ENCODE results near the gene FYB1. TPM values are rescaled to one million over a fixed set of nuclear protein-coding genes. Genes with fewer than 3 reads are reported as not detected.

Gene FYB1
- total RNA-seq, 4 donors from 2014 or later = 1.5 to 5.0 (median 2.7) TPM

DNA sequence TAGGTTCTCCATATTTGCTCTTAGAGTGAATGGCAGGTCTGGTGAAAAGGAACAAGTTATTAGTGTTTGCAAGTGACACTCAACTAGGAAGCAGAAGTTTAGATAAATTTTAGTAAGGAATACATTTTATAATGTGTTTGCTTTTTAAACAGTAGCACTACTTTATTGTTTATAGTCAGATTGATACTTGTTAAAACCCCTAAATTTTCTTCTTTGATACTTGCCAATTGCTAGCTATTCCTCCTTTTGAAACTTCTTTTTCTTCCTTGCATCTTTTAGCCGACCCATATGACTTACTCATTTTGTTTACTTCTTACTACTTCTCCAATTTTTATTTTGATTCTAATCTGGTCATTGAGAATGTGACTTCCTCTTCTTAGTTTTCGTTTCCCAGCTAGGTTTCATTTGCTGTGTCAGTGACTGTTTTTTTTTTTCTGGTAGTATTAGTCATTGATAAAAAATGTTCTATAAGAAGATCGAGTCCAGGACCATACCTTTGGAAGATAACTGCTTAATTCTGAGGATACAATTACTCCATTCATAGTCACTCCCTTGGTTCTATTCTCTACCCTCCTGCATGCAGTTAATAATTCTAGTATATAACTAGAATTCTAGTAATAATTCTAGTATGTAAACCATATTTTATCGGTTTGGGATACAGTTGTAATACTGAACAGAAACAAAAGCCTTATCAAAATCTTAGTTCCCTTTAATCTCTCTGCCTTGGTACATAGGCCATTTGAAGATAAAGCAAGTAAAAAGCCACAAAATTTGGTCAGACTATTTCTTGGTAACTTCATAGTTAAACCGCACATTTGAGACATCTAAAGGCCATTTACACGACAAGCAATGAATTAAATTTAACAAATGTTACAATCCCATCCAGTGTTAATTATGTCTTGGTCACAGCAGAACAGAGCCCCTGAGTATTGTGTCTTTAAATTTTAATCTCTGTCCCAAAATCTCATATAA is 142.3 kb downstream of the FYB1 start:
- DNase-seq (ENCODE audit: low spot score in 2 of 2) = no peak
- TF ChIP-seq, protein P1, sequence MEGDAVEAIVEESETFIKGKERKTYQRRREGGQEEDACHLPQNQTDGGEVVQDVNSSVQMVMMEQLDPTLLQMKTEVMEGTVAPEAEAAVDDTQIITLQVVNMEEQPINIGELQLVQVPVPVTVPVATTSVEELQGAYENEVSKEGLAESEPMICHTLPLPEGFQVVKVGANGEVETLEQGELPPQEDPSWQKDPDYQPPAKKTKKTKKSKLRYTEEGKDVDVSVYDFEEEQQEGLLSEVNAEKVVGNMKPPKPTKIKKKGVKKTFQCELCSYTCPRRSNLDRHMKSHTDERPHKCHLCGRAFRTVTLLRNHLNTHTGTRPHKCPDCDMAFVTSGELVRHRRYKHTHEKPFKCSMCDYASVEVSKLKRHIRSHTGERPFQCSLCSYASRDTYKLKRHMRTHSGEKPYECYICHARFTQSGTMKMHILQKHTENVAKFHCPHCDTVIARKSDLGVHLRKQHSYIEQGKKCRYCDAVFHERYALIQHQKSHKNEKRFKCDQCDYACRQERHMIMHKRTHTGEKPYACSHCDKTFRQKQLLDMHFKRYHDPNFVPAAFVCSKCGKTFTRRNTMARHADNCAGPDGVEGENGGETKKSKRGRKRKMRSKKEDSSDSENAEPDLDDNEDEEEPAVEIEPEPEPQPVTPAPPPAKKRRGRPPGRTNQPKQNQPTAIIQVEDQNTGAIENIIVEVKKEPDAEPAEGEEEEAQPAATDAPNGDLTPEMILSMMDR (IDR thresholded peaks at IDR 0.05) = no peak
- no peak for TF ChIP-seq POLR2A (IDR thresholded peaks at IDR 0.05)
- 56 to 58% methylated on average over 6 of the region's 6 CpGs for WGBS, 2 donors
- H3K4me3 ChIP-seq (ENCODE audit: low read depth, poor library complexity, severe bottlenecking) = no peak overlapping the region
- intact Hi-C loops (cut with DNase I; ENCODE audit: low total_unique reads) = loop anchor here (10.0 kb wide), 1 partner anchor 82 kb away; no protein-coding TSS in a partner anchor

DNA sequence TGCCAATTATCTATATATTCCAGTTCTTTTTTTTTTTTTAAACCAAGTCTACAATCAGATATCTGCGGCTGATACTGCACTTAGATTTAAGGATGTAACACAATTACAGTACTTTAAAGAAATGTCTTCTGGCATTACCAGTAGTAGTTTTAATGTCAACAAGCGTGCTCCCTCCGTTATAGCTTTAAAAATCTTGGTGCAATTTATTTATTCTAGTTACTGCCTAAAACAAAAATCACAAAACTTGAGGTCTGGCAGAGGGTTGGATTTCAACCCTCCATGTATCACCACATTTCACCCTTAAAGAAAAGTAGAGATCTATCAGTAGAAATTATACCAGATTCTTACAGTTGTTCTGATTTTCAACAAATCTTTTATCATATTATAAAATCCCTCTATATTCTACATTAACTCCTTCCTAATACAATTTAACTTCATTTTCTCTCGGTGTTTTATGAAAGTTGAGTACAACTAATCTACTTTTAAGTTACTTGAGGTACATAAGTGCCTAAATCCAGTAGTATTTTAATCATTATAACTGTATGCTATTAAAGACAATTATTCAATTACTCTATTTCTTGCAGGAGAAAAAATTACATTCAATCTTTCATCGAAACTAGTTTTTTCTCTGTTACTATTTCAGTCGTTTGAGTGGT is 143.1 kb downstream of the FYB1 start:
- intact Hi-C loops (cut with DNase I; ENCODE audit: low total_unique reads) = loop anchor here (10.0 kb wide), 1 partner anchor 81 kb away; no protein-coding TSS in a partner anchor
- H3K4me3 ChIP-seq (ENCODE audit: low read depth, poor library complexity, severe bottlenecking) = no peak overlapping the region
- 87 to 89% methylated on average over 6 of the region's 6 CpGs for WGBS, 2 donors
- no peak for DNase-seq (ENCODE audit: low spot score in 2 of 2)
- no peak for TF ChIP-seq POLR2A (IDR thresholded peaks at IDR 0.05)
- TF ChIP-seq, protein P1 (IDR thresholded peaks at IDR 0.05) = no peak

DNA sequence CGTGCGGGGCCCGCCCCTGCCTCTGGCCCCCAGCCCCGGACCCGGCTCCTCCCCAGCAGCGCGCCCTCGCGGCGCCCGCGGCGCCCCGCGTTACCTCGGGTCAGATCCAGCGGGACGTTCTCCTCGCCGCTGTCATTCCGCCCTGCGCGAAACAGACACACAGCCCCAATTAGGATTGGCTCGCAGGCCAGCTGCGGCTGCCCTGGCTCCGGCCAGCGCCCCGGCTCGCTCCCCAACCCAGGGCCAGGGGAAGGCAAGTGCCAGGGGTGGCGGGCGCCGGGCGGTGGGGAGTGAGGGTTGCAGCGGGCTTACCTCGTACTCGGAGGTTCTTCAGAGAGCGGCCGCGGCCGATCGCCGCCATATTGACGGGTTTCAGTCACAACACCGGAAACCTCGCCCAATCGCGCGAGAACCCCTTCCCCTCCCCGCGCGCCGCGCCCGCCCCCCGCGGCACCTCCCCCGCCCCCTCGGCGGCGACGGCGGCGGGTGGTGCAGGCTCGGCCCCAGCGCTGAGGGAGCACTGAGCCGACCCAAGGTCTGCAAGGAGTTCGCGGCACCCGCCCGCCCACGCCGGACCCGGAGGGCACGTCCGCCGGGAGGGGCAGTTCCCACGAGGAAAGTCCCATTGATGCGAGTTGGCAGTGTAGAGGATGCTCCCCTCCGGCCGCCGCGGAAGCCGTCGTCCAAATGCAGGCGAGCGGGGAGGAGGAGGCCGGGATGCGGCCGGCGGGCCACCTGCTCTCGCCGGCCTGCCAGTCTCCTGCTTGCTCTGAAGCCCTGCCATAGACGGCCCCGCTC is 145.1 kb downstream of the FYB1 start, which contains the start of gene RICTOR:
RICTOR (minus strand) TSS at position 383 of the 798 bp plus-strand sequence; CDS start at position 361, 22 bp downstream.
- peak; percentile 81 to 97 for DNase-seq (ENCODE audit: low spot score in 2 of 2)

DNA sequence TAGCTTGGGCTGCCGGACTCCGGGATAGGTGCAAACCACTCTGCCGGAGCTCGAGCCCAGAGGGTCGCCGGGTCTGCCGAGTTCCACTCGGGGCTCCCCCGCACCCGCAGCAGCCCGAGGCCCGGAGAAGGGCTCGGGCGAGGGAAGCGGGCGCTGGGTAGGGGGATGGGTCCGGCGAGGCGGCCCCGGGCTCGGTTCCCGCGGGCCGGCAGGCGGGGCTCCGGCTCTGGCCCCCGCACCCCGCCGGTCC is 145.7 kb downstream of the FYB1 start:
- intact Hi-C loops (cut with DNase I; ENCODE audit: low total_unique reads) = loop anchor here (10.0 kb wide), 1 partner anchor 79 kb away; no protein-coding TSS in a partner anchor
- peak overlapping the region; percentile 99 for H3K4me3 ChIP-seq (ENCODE audit: low read depth, poor library complexity, severe bottlenecking)
- no peak for DNase-seq (ENCODE audit: low spot score in 2 of 2)
- 0% methylated on average over 3 to 4 of the region's 29 CpGs for WGBS, 2 donors
- TF ChIP-seq, protein P1 (IDR thresholded peaks at IDR 0.05) = no peak
- no peak for TF ChIP-seq POLR2A (IDR thresholded peaks at IDR 0.05)

More for the DNA sequence above, 145.1 kb downstream of the FYB1 start, which contains the start of gene RICTOR:
- 0% methylated on average over 26 to 32 of the region's 94 CpGs for WGBS, 2 donors
- intact Hi-C loops (cut with DNase I; ENCODE audit: low total_unique reads) = loop anchor here (10.0 kb wide), 1 partner anchor 79 kb away; no protein-coding TSS in a partner anchor
- TF ChIP-seq POLR2A (IDR thresholded peaks at IDR 0.05) = no peak
- H3K4me3 ChIP-seq (ENCODE audit: low read depth, poor library complexity, severe bottlenecking) = peak within 1 kb of the TSS; percentile 99

DNA sequence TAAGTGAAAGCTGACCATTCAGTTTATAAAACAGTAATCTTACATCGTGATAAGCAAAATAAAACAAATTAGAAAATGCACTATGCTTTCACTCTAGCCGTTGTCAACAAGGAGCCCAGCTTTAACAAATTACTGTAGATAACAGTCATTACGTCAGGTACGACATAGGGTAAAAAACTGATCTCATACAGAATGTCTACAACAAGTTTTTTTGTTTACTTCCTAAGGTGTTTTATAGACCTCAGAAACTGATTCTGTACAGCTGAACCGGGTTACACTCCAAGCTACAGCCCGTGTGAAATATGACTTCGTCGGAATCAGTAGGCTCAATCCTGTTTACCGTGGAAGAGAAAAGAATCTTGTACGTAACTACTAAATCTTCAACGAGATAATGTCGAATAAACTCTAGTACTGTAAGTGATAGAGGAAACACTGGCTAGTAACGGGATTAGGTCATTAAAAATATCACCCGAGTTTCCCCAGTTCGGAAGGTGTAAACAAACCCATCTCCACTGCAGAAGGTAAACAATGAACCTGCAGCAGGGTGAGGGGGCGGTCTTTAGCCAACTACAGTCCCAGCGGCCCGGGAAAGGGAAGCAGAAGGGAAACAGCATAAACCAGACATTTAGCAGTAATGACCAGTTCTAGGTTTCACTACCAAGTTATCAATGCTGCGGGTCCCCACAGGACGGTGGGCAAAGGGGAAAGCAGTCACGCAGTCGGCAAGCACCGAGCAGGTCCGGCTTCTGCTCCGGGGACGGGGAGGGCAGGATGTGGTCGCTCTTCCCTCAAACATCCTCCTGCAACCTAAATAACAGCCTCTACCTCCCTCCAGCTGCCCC is 146.2 kb downstream of the FYB1 start:
- intact Hi-C loops (cut with DNase I; ENCODE audit: low total_unique reads) = loop anchor here (10.0 kb wide), 1 partner anchor 78 kb away; no protein-coding TSS in a partner anchor
- H3K4me3 ChIP-seq (ENCODE audit: low read depth, poor library complexity, severe bottlenecking) = peak overlapping the region; percentile 99
- 3 to 4% methylated on average over 27 of the region's 27 CpGs for WGBS, 2 donors
- peak; percentile 32 to 90 for DNase-seq (ENCODE audit: low spot score in 2 of 2)
- no peak for TF ChIP-seq POLR2A (IDR thresholded peaks at IDR 0.05)

DNA sequence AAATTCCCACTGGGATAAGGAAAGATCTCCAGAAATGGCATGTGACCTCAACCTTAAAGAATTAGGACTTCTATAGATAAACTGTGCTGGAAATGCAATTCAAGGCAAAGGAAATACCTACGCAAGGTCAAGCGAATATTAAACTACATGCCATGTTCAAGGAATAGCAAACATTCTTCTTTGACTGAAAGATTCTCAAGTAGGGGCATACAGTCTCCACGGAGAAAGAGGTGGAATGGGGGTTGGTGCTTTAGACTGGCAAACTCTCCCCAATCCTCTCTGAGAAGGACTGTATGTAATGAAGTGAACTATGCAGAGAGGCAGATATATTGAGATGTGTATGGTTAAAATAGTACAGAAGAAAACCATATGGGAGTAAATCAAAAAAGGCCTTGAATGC is 151.3 kb downstream of the FYB1 start:
- WGBS, 2 donors = 94 to 97% methylated on average over 3 of the region's 3 CpGs
- intact Hi-C loops (cut with DNase I; ENCODE audit: low total_unique reads) = no loop called here
- H3K4me3 ChIP-seq (ENCODE audit: low read depth, poor library complexity, severe bottlenecking) = no peak overlapping the region
- DNase-seq (ENCODE audit: low spot score in 2 of 2) = no peak
- TF ChIP-seq POLR2A (IDR thresholded peaks at IDR 0.05) = no peak
- TF ChIP-seq, protein P1 (IDR thresholded peaks at IDR 0.05) = no peak

All from lower leg skin (tissue), 4 donors.